ENCODE data around the gene PCCA.

GRCh38 chr13:100485265-100485664 is 396.4 kb downstream of the PCCA start:
- TF ChIP-seq TARDBP (IDR thresholded peaks at IDR 0.05) (no peak), L3MBTL2 (conservative IDR thresholded peaks at IDR 0.05) (no peak), BHLHE40 (IDR thresholded peaks at IDR 0.05; ENCODE audit: borderline replicate concordance) (no peak), FOXM1 (IDR thresholded peaks at IDR 0.05; ENCODE audit: borderline replicate concordance) (no peak), SP1 (IDR thresholded peaks at IDR 0.05) (no peak), FOXA1 (IDR thresholded peaks at IDR 0.05) (no peak), SUZ12 (IDR thresholded peaks at IDR 0.05) (no peak), HDGF (IDR thresholded peaks at IDR 0.05; ENCODE audit: borderline replicate concordance) (no peak), ELF4 (IDR thresholded peaks at IDR 0.05) (no peak), FOXK2 (IDR thresholded peaks at IDR 0.05) (no peak), NFRKB (IDR thresholded peaks at IDR 0.05) (no peak), LEF1 (IDR thresholded peaks at IDR 0.05; ENCODE audit: borderline replicate concordance) (no peak)
